ENCODE results near the gene HP1BP3.
"Not testable (repeated sequence)": the region's sequence is repeated elsewhere in the genome, so short reads cannot be mapped to it uniquely, and the experiment has no call there.

Gene HP1BP3

GRCh38 chr1:20790785-20791184 lies 3.7 kb upstream of the HP1BP3 start:
- H3K27ac ChIP-seq: no peak overlapping the region
- DNase-seq (ENCODE audit: low spot score): no peak
- H3K4me3 ChIP-seq: no peak overlapping the region
- TF ChIP-seq CTCF (IDR thresholded peaks at IDR 0.05): no peak

- H3K27ac ChIP-seq; DNase-seq (ENCODE audit: low spot score); H3K4me3 ChIP-seq: not testable (repeated sequence)
Observed at GRCh38 chr1:20789598-20789997, 2.5 kb upstream of the HP1BP3 start.

GRCh38 chr1:20787840-20788795 lies 1.0 kb upstream of the HP1BP3 start:
- no peak for DNase-seq (ENCODE audit: low spot score)
- peak overlapping the region; percentile 97 to 100 for H3K27ac ChIP-seq
- peak overlapping the region; percentile 88 for H3K4me3 ChIP-seq
- TF ChIP-seq CTCF (IDR thresholded peaks at IDR 0.05): no peak

- Histone ChIP-seq H3K4me3 (peak overlapping the region; percentile 88), H3K27ac (peak overlapping the region; percentile 97 to 100)
- DNase-seq (ENCODE audit: low spot score): peak; percentile 94
- TF ChIP-seq CTCF (IDR thresholded peaks at IDR 0.05): no peak
Observed at GRCh38 chr1:20786253-20787028, 666 bp downstream of the HP1BP3 start.

GRCh38 chr1:20785907-20786252 lies 1.2 kb downstream of the HP1BP3 start:
- peak overlapping the region; percentile 97 to 100 for H3K27ac ChIP-seq
- TF ChIP-seq CTCF (IDR thresholded peaks at IDR 0.05): no peak
- DNase-seq (ENCODE audit: low spot score): no peak
- peak overlapping the region; percentile 88 for H3K4me3 ChIP-seq

- Histone ChIP-seq H3K4me3 (no peak overlapping the region), H3K27ac (no peak overlapping the region)
- no peak for TF ChIP-seq CTCF (IDR thresholded peaks at IDR 0.05)
- DNase-seq (ENCODE audit: low spot score): no peak
Observed at GRCh38 chr1:20775700-20776099, 11.4 kb downstream of the HP1BP3 start.

- no peak for TF ChIP-seq CTCF (IDR thresholded peaks at IDR 0.05)
- Histone ChIP-seq H3K27ac (no peak overlapping the region), H3K4me3 (no peak overlapping the region)
- DNase-seq (ENCODE audit: low spot score): no peak
Observed at GRCh38 chr1:20771780-20772179, 15.3 kb downstream of the HP1BP3 start.
